ENCODE results near the gene DDX24. TPM values are rescaled to one million over a fixed set of nuclear protein-coding genes. Genes with fewer than 3 reads are reported as not detected.
A peak's percentile ranks its signal among the peaks of the same experiment; 100 is the strongest.

DDX24 gene
- total RNA-seq, 4 donors from 2014 or later: 70.2 to 319 (median 87.7) TPM

- in situ Hi-C loops (cut with MboI; ENCODE audit: low pct_ligation_motif_present in 1 of 4, low pct_unique_long_range_greater_than_20kb in 1 of 4, low sequenced_read_pairs in 3 of 4): loop anchor here in 1 of 4 donors (5.0 kb wide), 1 partner anchor 93 kb away; no protein-coding TSS in a partner anchor
- H3K4me1 ChIP-seq: no peaks in the 10 kb centered on the region
- WGBS, 2 donors (ENCODE audit: low coverage in 1 of 2): 90 to 94% methylated on average over 2 to 20 of the region's 20 CpGs
- peak; percentile 2 for DNase-seq
- TF ChIP-seq POLR2A (IDR thresholded peaks at IDR 0.05) (no peak), EP300 (IDR thresholded peaks at IDR 0.05; ENCODE audit: low read depth) (no peak), POLR2AphosphoS5 (IDR thresholded peaks at IDR 0.05) (no peak)
- TF ChIP-seq, protein P1, sequence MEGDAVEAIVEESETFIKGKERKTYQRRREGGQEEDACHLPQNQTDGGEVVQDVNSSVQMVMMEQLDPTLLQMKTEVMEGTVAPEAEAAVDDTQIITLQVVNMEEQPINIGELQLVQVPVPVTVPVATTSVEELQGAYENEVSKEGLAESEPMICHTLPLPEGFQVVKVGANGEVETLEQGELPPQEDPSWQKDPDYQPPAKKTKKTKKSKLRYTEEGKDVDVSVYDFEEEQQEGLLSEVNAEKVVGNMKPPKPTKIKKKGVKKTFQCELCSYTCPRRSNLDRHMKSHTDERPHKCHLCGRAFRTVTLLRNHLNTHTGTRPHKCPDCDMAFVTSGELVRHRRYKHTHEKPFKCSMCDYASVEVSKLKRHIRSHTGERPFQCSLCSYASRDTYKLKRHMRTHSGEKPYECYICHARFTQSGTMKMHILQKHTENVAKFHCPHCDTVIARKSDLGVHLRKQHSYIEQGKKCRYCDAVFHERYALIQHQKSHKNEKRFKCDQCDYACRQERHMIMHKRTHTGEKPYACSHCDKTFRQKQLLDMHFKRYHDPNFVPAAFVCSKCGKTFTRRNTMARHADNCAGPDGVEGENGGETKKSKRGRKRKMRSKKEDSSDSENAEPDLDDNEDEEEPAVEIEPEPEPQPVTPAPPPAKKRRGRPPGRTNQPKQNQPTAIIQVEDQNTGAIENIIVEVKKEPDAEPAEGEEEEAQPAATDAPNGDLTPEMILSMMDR (IDR thresholded peaks at IDR 0.05): no peak
- H3K27me3 ChIP-seq: no peaks in the 10 kb centered on the region
- H3K36me3 ChIP-seq: peaks cover 0 to 23% (median 8%) of the 10 kb centered on the region in 4 donors
- H3K27ac ChIP-seq: no peak overlapping the region
- no peaks in the 10 kb centered on the region for H3K9me3 ChIP-seq
- intact Hi-C loops (cut with DNase I; ENCODE audit: low total_unique reads): no loop called here
- no peak overlapping the region for H3K4me3 ChIP-seq
Observed at GRCh38 chr14:94044476-94045091, 36.4 kb downstream of the DDX24 start.

- Histone ChIP-seq H3K4me1 (no peaks in the 10 kb centered on the region), H3K9me3 (no peaks in the 10 kb centered on the region), H3K4me3 (no peak overlapping the region), H3K27ac (no peak overlapping the region), H3K27me3 (no peaks in the 10 kb centered on the region), H3K36me3 (peaks cover 0 to 19% (median 6%) of the 10 kb centered on the region in 4 donors)
- 92% methylated on average over 14 of the region's 14 CpGs; no CpG with 5 or more reads in 1 of the 2 donors for WGBS, 2 donors (ENCODE audit: low coverage in 1 of 2)
- no peak for DNase-seq
- intact Hi-C loops (cut with DNase I; ENCODE audit: low total_unique reads) (no loop called here), in situ Hi-C loops (cut with MboI; ENCODE audit: low pct_ligation_motif_present in 1 of 4, low pct_unique_long_range_greater_than_20kb in 1 of 4, low sequenced_read_pairs in 3 of 4) (loop anchor here in 1 of 4 donors (5.0 kb wide), 1 partner anchor 93 kb away; no protein-coding TSS in a partner anchor)
- no peak for TF ChIP-seq EP300 (IDR thresholded peaks at IDR 0.05; ENCODE audit: low read depth)
- TF ChIP-seq POLR2A (IDR thresholded peaks at IDR 0.05): no peak
- TF ChIP-seq, protein P1 (IDR thresholded peaks at IDR 0.05): no peak
- no peak for TF ChIP-seq POLR2AphosphoS5 (IDR thresholded peaks at IDR 0.05)
Observed at GRCh38 chr14:94043756-94044475, 37.1 kb downstream of the DDX24 start.

DNA sequence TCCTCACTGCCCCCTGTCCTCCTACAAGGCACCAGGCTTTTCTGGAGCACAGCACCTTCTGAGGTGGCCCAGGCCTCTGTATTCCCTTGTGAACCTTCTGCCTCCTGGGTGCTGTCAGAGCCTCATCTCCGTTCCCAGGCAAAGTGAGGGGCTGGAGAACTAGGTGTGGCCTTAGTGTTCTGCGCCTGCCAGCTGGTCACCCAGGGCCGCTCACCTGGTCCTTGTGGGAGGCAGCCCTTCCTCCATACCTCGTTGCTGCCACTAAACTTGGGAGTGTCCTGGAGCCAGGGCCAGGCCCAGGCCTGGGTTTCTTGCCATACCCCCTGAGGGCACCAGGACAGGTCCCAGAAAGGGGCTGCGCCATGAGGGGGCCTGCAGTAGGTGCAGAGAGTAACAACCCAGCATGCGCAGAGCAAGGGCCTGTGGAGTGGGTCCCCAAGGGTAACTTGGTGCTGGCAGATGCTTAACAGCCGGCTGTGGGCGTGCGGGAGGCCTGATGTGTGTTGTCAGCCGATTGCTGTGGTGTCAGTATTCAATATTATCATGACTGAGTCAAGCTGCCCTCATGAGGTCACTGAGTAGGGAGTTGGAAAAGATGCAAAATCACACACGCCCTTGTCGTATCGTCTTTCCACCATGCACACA lies 37.8 kb downstream of the DDX24 start:
- no peaks in the 10 kb centered on the region for H3K27me3 ChIP-seq
- no peak for DNase-seq
- no peaks in the 10 kb centered on the region for H3K9me3 ChIP-seq
- 80 to 100% methylated on average over 2 to 13 of the region's 13 CpGs for WGBS, 2 donors (ENCODE audit: low coverage in 1 of 2)
- H3K4me1 ChIP-seq: no peaks in the 10 kb centered on the region
- peaks cover 0 to 13% (median 3%) of the 10 kb centered on the region in 4 donors for H3K36me3 ChIP-seq
- intact Hi-C loops (cut with DNase I; ENCODE audit: low total_unique reads) (no loop called here), in situ Hi-C loops (cut with MboI; ENCODE audit: low pct_ligation_motif_present in 1 of 4, low pct_unique_long_range_greater_than_20kb in 1 of 4, low sequenced_read_pairs in 3 of 4) (loop anchor here in 1 of 4 donors (5.0 kb wide), 1 partner anchor 94 kb away; no protein-coding TSS in a partner anchor)
- no peak overlapping the region for H3K27ac ChIP-seq
- H3K4me3 ChIP-seq: no peak overlapping the region
- TF ChIP-seq POLR2A (IDR thresholded peaks at IDR 0.05) (no peak), EP300 (IDR thresholded peaks at IDR 0.05; ENCODE audit: low read depth) (no peak), POLR2AphosphoS5 (IDR thresholded peaks at IDR 0.05) (no peak)
- TF ChIP-seq, protein P1 (IDR thresholded peaks at IDR 0.05): no peak

Data from transverse colon (tissue), 4 donors.